ENCODE measurements around the gene RPTOR.

Gene RPTOR

DNA sequence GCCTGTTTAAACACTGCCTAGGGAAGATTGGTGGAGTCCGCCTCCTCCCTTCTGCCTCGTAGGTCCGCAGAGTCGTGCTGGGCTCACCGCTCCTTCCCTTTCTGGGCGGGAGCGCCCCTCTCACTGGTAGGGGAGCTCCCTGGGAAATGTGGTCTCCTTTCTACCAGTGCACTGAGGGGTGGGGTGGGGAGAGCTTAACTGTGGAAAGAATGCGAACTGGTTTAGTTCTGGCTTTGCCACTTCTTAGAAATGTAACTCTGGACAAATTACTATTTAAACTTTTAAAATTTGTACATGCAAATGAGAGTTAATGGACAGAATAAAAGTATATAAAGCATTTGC lies 105.7 kb downstream of the RPTOR start:
- no peak overlapping the region for H3K4me3 ChIP-seq (ENCODE audit: low read depth in 1 of 2, low read length in 2 of 2)
- peaks cover 50% of the 10 kb centered on the region for H3K4me1 ChIP-seq (ENCODE audit: insufficient read depth, low read length)
- TF ChIP-seq CTCF (IDR thresholded peaks at IDR 0.05; ENCODE audit: borderline replicate concordance, extremely low read depth, low read length, poor library complexity, severe bottlenecking) (no peak), EZH2 (IDR thresholded peaks at IDR 0.05; ENCODE audit: borderline replicate concordance, low read depth, low read length, severe bottlenecking) (no peak)
- peaks cover 94% of the 10 kb centered on the region for H3K79me2 ChIP-seq (ENCODE audit: insufficient read depth, low read length)
- H3K27me3 ChIP-seq (ENCODE audit: insufficient read depth, low read length, poor library complexity) = no peaks in the 10 kb centered on the region
- peaks cover 22% of the 10 kb centered on the region; the same call in 1 of the 2 replicates for H4K20me1 ChIP-seq (ENCODE audit: insufficient read depth, low read length)
- ATAC-seq (ENCODE audit: insufficient read depth, low read depth) (no peak), DNase-seq (no peak)
- H3K36me3 ChIP-seq (ENCODE audit: insufficient read depth, low read length) = 0 out of 2 replicates have a peak, but pooled peaks cover 3% of the 10 kb centered on the region
- H3K9ac ChIP-seq (ENCODE audit: low read depth, low read length) = no peak overlapping the region
- peaks cover 3% of the 10 kb centered on the region for H3K9me3 ChIP-seq (ENCODE audit: insufficient read depth, low read length, severe bottlenecking)
- no peak overlapping the region for H2AFZ ChIP-seq (ENCODE audit: low read depth, low read length)
- peak overlapping the region; percentile 40 for H3K27ac ChIP-seq (ENCODE audit: low read length)
- no peak overlapping the region for H3K4me2 ChIP-seq (ENCODE audit: insufficient read depth, low read length)

- no peaks in the 10 kb centered on the region for H3K27me3 ChIP-seq (ENCODE audit: insufficient read depth, low read length, poor library complexity)
- H2AFZ ChIP-seq (ENCODE audit: low read depth, low read length) = no peak overlapping the region
- H3K4me1 ChIP-seq (ENCODE audit: insufficient read depth, low read length) = peaks cover 50% of the 10 kb centered on the region
- H3K9ac ChIP-seq (ENCODE audit: low read depth, low read length) = no peak overlapping the region
- no peak overlapping the region for H3K27ac ChIP-seq (ENCODE audit: low read length)
- no peak for DNase-seq
- TF ChIP-seq EZH2 (IDR thresholded peaks at IDR 0.05; ENCODE audit: borderline replicate concordance, low read depth, low read length, severe bottlenecking) (no peak), CTCF (IDR thresholded peaks at IDR 0.05; ENCODE audit: borderline replicate concordance, extremely low read depth, low read length, poor library complexity, severe bottlenecking) (no peak)
- H4K20me1 ChIP-seq (ENCODE audit: insufficient read depth, low read length) = peaks cover 16% of the 10 kb centered on the region; the same call in 1 of the 2 replicates
- ATAC-seq (ENCODE audit: insufficient read depth, low read depth) = no peak
- no peaks in the 10 kb centered on the region for H3K36me3 ChIP-seq (ENCODE audit: insufficient read depth, low read length)
- H3K9me3 ChIP-seq (ENCODE audit: insufficient read depth, low read length, severe bottlenecking) = peaks cover 3% of the 10 kb centered on the region
- H3K79me2 ChIP-seq (ENCODE audit: insufficient read depth, low read length) = peaks cover 94% of the 10 kb centered on the region
- no peak overlapping the region for H3K4me3 ChIP-seq (ENCODE audit: low read depth in 1 of 2, low read length in 2 of 2)
- H3K4me2 ChIP-seq (ENCODE audit: insufficient read depth, low read length) = no peak overlapping the region
Measured at GRCh38 chr17:80650751-80651518, 106.3 kb downstream of the RPTOR start.

GRCh38 chr17:80652756-80653330 lies 108.2 kb downstream of the RPTOR start:
- no peak overlapping the region for H3K9ac ChIP-seq (ENCODE audit: low read depth, low read length)
- H2AFZ ChIP-seq (ENCODE audit: low read depth, low read length) = no peak overlapping the region
- DNase-seq (no peak), ATAC-seq (ENCODE audit: insufficient read depth, low read depth) (no peak)
- H3K27me3 ChIP-seq (ENCODE audit: insufficient read depth, low read length, poor library complexity) = no peaks in the 10 kb centered on the region
- H3K4me1 ChIP-seq (ENCODE audit: insufficient read depth, low read length) = peaks cover 34% of the 10 kb centered on the region
- no peak for TF ChIP-seq CTCF (IDR thresholded peaks at IDR 0.05; ENCODE audit: borderline replicate concordance, extremely low read depth, low read length, poor library complexity, severe bottlenecking)
- TF ChIP-seq EZH2 (IDR thresholded peaks at IDR 0.05; ENCODE audit: borderline replicate concordance, low read depth, low read length, severe bottlenecking) = no peak
- no peaks in the 10 kb centered on the region for H3K36me3 ChIP-seq (ENCODE audit: insufficient read depth, low read length)
- no peak overlapping the region for H3K27ac ChIP-seq (ENCODE audit: low read length)
- H3K79me2 ChIP-seq (ENCODE audit: insufficient read depth, low read length) = peaks cover 93% of the 10 kb centered on the region
- H3K9me3 ChIP-seq (ENCODE audit: insufficient read depth, low read length, severe bottlenecking) = peaks cover 9% of the 10 kb centered on the region
- no peak overlapping the region for H3K4me2 ChIP-seq (ENCODE audit: insufficient read depth, low read length)
- peaks cover 10% of the 10 kb centered on the region; the same call in 1 of the 2 replicates for H4K20me1 ChIP-seq (ENCODE audit: insufficient read depth, low read length)
- no peak overlapping the region for H3K4me3 ChIP-seq (ENCODE audit: low read depth in 1 of 2, low read length in 2 of 2)
